Ovary (tissue), 9 donors: Measurements from ENCODE around the gene USP36. TPM values are rescaled to one million over a fixed set of nuclear protein-coding genes. Genes with fewer than 3 reads are reported as not detected.
"Not testable (repeated sequence)": the region's sequence is repeated elsewhere in the genome, so short reads cannot be mapped to it uniquely, and the experiment has no call there.

ENCODE experiments used
- DNase-seq, 5 donors: peaks; one replicate each; pipeline ENCODE4 v3.0.0-alpha.2; 2019 to 2020
- H3K27ac ChIP-seq, 2 donors: fragments of 200-600 bp; one replicate each; pipeline versions ENCODE4 v1.5.1 to v1.8.0; 2019 to 2022
- H3K27me3 ChIP-seq: fragments of 200-600 bp; one replicate; pipeline ENCODE4 v1.8.0; 2022
- H3K36me3 ChIP-seq: fragments of 200-600 bp; sonication (generic); one replicate; pipeline ENCODE4 v1.5.1; 2019
- H3K4me1 ChIP-seq: one replicate; pipeline ENCODE4 v1.8.1; 2013; ENCODE audit warnings: mild to moderate bottlenecking, moderate library complexity; ENCODE audit not compliant: insufficient read depth
- H3K4me3 ChIP-seq: fragments of 200-600 bp; sonication (generic); one replicate; pipeline ENCODE4 v1.5.1; 2017
- H3K9me3 ChIP-seq, 2 donors: fragments of 200-600 bp in 1 of 2; sonication (generic) in 1 of 2; one replicate each; pipeline versions ENCODE4 v1.5.1 to v1.8.1; 2013 to 2019; ENCODE audit warnings: mild to moderate bottlenecking in 1 of 2, moderate library complexity in 1 of 2
- CTCF ChIP-seq, 3 donors: fragments of 450-650 bp in 2 of 3; fragments of 200-600 bp in 1 of 3; IDR thresholded peaks; one replicate each; pipeline versions ENCODE4 v1.5.1 to v1.8.0; 2016 to 2022; ENCODE audit warnings: antibody characterized with exemption in 3 of 3, mild to moderate bottlenecking in 1 of 3
- EP300 ChIP-seq: sonication (generic); formaldehyde crosslinking; IDR thresholded peaks from one replicate; pipeline ENCODE4 v1.6.1; 2017; ENCODE audit warnings: antibody characterized with exemption
- POLR2A ChIP-seq: fragments of 450-650 bp; IDR thresholded peaks from one replicate; pipeline ENCODE4 v1.6.1; 2017; ENCODE audit warnings: antibody characterized with exemption, mild to moderate bottlenecking, moderate library complexity
- WGBS, 3 donors: extraction: QIAGEN DNeasy Blood & Tissue Kit in 1 of 3; methylation state at CpG; one replicate each; pipeline versions ENCODE4 v1.1.5 to v1.1.7; 2013 to 2017; 5-methylcytosine and 5-hydroxymethylcytosine counted together
- intact Hi-C, 4 donors: fragments of 100-400 bp; cut with DNase I; formaldehyde crosslinking; loops; one replicate each; pipeline versions ENCODE4 v1.11.0 to v1.15.1; 2022 to 2023
- polyA plus RNA-seq, 2 donors: library from polyadenylated mRNA; stranded (reverse); fragments of 200-250 nt in 1 of 2; fragments of 350-450 nt in 1 of 2; fragmentation: Illumina TruSeq in 1 of 2; extraction: RNeasy Lipid Tissue Mini Kit (QIAGEN cat#74804) in 1 of 2; gene quantifications; one replicate each; pipeline ENCODE4 v1.2.3, GENCODE V29; 2013 to 2014
- total RNA-seq, 7 donors: library from RNA; depleted of rRNA in 2 of 7; stranded (reverse); fragments of >200 nt in 2 of 7; fragmentation: NEBNext Ultra II Directional in 3 of 7; extraction: Animal tissue kit (Norgen Biotek cat#: 25700) in 3 of 7; gene quantifications; one replicate each; pipeline versions ENCODE4 v1.1.0 to v1.2.4, GENCODE V29; 2016 to 2023
- donor health status: DM: no; HTN: no; CAD: no; lungs with moderate emphysema.
- donor health status: DM: no; HTN: no; CAD: no.
- donor health status: Bipolar disorder and iron deficiency.
- donor health status: DM: yes; HTN: yes; CAD: no.
- donor health status: DM: no; HTN: no; CAD: no.
- donor health status: DM: yes; HTN: yes; CAD: no.

The USP36 gene
- total and polyA plus RNA-seq, 9 donors: 38.7 to 127 (median 67.4) TPM

- WGBS, 3 donors: 61 to 65% (median 63%) methylated on average over 14 of the region's 14 CpGs
- H3K36me3 ChIP-seq: no peaks in the 10 kb centered on the region
- H3K27ac ChIP-seq: peak overlapping the region; percentile 82 to 89
- TF ChIP-seq EP300 (no peak), CTCF (IDR thresholded peaks at IDR 0.05) (no peak), POLR2A (no peak)
- no peaks in the 10 kb centered on the region for H3K9me3 ChIP-seq
- DNase-seq: no peak
- intact Hi-C loops: no loop called here
- H3K4me3 ChIP-seq: peak overlapping the region; percentile 8
- no peaks in the 10 kb centered on the region for H3K27me3 ChIP-seq
- peaks cover 36% of the 10 kb centered on the region for H3K4me1 ChIP-seq
Observed at GRCh38 chr17:78878871-78879527, 38.4 kb upstream of the USP36 start.

- 81 to 90% (median 87%) methylated on average over 15 of the region's 15 CpGs for WGBS, 3 donors
- Histone ChIP-seq H3K27me3 (no peaks in the 10 kb centered on the region), H3K36me3 (no peaks in the 10 kb centered on the region), H3K4me3 (no peak overlapping the region), H3K9me3 (no peaks in the 10 kb centered on the region), H3K27ac (no peak overlapping the region), H3K4me1 (peaks cover 32% of the 10 kb centered on the region)
- DNase-seq: no peak
- intact Hi-C loops: no loop called here
- TF ChIP-seq POLR2A (no peak), EP300 (no peak), CTCF (IDR thresholded peaks at IDR 0.05) (no peak)
Observed at GRCh38 chr17:78878261-78878660, 37.6 kb upstream of the USP36 start.

GRCh38 chr17:78876954-78877517 is 36.4 kb upstream of the USP36 start:
- DNase-seq, H3K4me3 ChIP-seq, intact Hi-C loops, H3K9me3 ChIP-seq, H3K27ac ChIP-seq, H3K27me3 ChIP-seq, H3K36me3 ChIP-seq: not testable (repeated sequence)
- WGBS, 3 donors: 82 to 93% (median 92%) methylated on average over 8 of the region's 8 CpGs
- peaks cover 20% of the 10 kb centered on the region for H3K4me1 ChIP-seq

- H3K4me3 ChIP-seq: no peak overlapping the region
- intact Hi-C loops: no loop called here
- no peaks in the 10 kb centered on the region for H3K9me3 ChIP-seq
- no peak for DNase-seq
- TF ChIP-seq POLR2A (no peak), CTCF (IDR thresholded peaks at IDR 0.05) (no peak), EP300 (no peak)
- H3K36me3 ChIP-seq: no peaks in the 10 kb centered on the region
- H3K4me1 ChIP-seq: peaks cover 20% of the 10 kb centered on the region
- H3K27ac ChIP-seq: peak overlapping the region in 1 of 2 donors; percentile 18
- no peaks in the 10 kb centered on the region for H3K27me3 ChIP-seq
- 68 to 85% (median 83%) methylated on average over 7 of the region's 7 CpGs for WGBS, 3 donors
Observed at GRCh38 chr17:78876094-78876597, 35.5 kb upstream of the USP36 start.
